HG03469 (cell line): ENCODE measurements around the gene ANKRD52.
"Not testable (repeated sequence)": the region's sequence is repeated elsewhere in the genome, so short reads cannot be mapped to it uniquely, and the experiment has no call there.

Experiments
- ATAC-seq: cut with Tn5 transposase; IDR thresholded peaks from one replicate; pipeline ENCODE4 v1.9.1; 2021; ENCODE audit warnings: mild to moderate bottlenecking, moderate library complexity, moderate number of reproducible peaks; ENCODE audit not compliant: unreplicated experiment

Gene ANKRD52

DNA sequence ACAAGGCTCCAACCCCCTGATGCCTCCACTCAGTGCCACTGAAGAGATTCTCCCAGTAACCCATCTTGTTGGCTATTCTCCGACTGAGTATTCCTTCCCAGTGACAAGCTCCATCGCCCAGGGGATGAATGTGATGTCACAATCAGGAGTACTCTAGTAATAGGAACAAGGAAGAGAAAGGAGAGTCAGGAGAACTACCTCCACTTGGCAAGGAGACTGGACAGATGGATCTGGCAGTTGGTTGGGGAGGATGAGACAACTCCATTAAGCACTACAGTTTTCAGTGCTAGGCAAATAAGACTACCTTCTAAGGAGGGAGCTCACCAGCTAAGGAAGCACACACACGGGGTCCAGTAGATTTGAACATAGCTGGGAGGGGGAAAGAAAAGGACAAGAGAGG, 41.7 kb downstream of the ANKRD52 start:
- no peak for ATAC-seq

GRCh38 chr12:56213878-56214277, 44.3 kb downstream of the ANKRD52 start:
- ATAC-seq = no peak

DNA sequence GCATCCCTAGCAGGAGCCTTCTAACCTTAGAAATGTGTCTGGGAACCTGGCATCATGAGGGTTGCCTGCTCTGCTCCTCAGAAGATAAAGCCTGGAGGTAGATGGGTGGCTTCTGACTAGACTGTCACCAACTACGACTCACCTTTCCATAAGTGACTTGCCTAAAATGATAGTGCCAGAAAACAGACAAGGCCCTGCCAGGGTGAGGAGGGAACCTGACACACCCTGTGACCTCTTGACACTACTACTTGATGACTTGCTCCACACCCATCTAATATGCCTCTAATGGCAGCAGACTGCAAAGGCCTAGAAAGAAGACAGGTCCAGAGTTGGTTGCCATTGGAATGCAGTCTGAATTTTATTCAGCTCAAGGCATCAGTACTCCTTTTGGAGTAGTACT, 45.8 kb downstream of the ANKRD52 start:
- no peak for ATAC-seq

DNA sequence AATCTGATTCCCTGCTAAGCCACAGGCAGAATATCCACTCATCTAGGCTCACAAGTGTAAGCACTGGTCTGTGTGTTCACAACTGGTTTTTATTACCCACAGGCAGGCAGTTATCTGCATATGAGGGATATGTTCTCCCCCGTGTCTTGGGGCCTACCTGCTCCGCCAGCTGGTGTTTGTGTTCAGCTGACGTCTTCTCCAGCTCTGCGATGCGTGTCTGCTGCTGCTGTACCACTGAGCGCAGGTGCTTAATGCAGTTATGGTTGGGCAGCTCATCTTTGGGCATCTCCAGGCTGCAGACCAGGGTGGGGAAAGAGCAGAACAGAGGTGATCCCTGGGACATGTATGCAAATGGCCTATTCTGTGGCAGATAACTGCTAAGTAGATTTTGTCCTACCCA, 50.2 kb downstream of the ANKRD52 start:
- ATAC-seq = no peak

- ATAC-seq = no peak
Measured at GRCh38 chr12:56206452-56207166, 51.6 kb downstream of the ANKRD52 start.

DNA sequence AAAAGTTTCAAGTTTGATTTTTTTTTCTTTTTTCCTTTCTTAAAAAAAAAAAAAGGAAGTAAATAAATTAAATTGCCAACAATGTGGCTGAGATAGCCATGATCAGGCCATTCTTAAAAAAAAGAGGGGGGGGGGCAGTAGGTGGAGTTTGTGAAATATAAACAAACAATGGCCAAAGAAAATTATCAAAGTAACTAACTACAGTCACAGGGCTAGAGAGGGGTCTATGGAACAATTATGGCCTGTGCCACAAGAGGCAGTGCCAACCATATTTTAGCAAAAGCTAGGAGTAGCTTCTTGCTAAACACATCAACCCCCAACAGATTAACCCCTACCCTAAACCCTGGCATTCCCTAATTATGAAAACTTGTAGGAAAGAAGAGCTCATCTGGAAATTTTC, 52.7 kb downstream of the ANKRD52 start:
- no peak for ATAC-seq

DNA sequence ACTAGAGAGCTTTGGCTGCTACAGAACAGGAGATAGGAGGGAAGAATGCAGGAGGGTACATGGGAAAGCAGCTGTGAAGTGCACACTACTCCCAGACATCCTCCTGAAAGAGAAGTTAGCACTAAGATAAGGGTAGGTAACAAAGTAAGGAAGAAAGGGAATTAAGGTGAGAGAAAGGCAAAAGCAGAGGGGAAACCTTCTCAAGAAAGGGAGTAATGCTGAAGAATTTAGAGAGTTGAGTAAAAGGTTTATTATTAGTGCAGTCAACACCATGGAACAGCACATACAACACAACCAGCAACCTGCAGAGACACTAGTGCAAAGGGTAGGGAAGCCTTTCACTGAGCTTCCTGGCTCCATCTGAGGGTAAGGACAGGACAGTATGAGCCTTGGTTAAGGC, 53.9 kb downstream of the ANKRD52 start:
- ATAC-seq = no peak

GRCh38 chr12:56202838-56203237, 55.3 kb downstream of the ANKRD52 start:
- no peak for ATAC-seq

DNA sequence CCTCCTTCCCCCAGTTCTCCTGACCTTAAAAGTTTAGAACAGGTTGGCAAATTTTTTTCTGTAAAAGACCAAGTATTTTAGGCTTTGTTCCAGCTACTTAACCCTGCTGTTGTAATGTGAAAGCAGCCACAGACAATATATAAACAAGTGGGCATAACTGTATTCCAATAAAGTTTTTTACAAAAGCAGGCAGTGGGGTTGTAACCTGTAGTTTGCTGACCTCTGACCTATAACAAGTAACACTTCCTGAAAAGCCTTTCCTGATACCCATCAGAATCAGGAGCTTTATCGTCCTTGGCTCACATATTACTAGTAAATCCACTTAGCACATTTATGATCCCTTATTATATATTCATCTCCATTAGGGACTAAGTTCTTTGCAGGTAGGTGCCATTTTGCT, 55.8 kb downstream of the ANKRD52 start:
- ATAC-seq = no peak

DNA sequence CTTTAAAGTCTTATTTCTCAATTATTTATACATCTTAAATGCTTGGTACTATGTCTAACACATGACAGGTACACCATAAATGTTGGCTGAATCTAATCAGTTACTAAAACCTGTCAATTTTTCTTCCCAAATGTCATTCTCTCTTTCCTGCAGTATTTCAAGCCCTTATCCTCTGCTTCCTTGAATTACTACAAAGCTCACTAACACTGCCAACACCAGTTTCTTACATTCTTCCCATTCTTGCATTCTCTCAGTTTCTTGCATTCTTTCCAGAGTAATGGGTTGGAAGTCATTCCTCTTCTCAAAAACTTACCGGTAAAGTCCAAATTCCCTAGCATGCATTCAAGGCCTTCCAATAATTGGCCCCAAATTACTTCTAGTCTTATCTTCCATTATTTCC, 59.3 kb downstream of the ANKRD52 start:
- ATAC-seq = no peak

DNA sequence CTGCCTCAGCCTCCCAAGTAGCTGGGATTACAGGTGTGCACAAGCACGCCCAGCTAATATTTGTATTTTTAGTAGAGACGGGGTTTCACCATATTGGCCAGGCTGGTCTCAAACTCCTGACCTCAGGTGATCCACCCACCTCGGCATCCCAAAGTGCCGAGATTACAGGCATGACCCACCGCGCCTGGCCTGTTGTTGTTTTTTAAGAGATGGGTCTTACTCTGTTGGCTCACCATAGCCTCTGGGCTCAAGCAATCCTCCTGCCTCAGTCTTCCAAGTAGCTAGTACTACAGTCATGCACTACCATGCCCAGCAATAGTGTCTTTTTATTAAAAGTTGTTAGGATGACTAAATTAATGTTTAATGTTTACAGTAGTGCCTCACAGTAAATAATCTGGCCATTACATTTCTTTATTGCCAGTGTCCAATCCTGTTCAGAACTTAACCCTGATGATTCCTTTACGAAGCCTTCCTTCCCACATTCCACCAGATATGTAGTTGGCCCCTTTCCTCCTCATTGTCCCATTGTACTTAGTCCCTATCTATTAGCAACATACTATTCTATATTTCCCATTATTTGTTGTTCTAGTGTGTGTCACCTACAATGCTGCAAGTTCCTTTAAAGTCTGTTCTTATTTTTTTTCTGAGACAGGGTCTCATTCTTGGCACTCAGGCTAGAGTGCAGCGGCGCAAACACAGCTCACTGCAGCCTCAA, 60.1 kb downstream of the ANKRD52 start:
- no peak for ATAC-seq

GRCh38 chr12:56196818-56197550, 61.2 kb downstream of the ANKRD52 start:
- ATAC-seq = not testable (repeated sequence)

- no peak for ATAC-seq
Measured at GRCh38 chr12:56193025-56193578, 65.1 kb downstream of the ANKRD52 start.

- no peak for ATAC-seq
Measured at GRCh38 chr12:56192582-56192981, 65.6 kb downstream of the ANKRD52 start.

- ATAC-seq = no peak
Measured at GRCh38 chr12:56190695-56191155, 67.5 kb downstream of the ANKRD52 start.

GRCh38 chr12:56189918-56190694, 68.1 kb downstream of the ANKRD52 start:
- no peak for ATAC-seq

- ATAC-seq = no peak
Measured at GRCh38 chr12:56189099-56189917, 68.9 kb downstream of the ANKRD52 start, which contains the start of gene SMARCC2. Gene SMARCC2 (minus strand): TSS chr12:56189483. CDS start chr12:56189461, 22 bp downstream.

GRCh38 chr12:56188778-56189098, 69.4 kb downstream of the ANKRD52 start:
- ATAC-seq = no peak

- ATAC-seq = no peak
Measured at GRCh38 chr12:56188131-56188777, 69.9 kb downstream of the ANKRD52 start.
